ENCODE results near the gene CBFA2T3.
"Not testable (repeated sequence)": the region's sequence is repeated elsewhere in the genome, so short reads cannot be mapped to it uniquely, and the experiment has no call there.

Gene CBFA2T3

DNA sequence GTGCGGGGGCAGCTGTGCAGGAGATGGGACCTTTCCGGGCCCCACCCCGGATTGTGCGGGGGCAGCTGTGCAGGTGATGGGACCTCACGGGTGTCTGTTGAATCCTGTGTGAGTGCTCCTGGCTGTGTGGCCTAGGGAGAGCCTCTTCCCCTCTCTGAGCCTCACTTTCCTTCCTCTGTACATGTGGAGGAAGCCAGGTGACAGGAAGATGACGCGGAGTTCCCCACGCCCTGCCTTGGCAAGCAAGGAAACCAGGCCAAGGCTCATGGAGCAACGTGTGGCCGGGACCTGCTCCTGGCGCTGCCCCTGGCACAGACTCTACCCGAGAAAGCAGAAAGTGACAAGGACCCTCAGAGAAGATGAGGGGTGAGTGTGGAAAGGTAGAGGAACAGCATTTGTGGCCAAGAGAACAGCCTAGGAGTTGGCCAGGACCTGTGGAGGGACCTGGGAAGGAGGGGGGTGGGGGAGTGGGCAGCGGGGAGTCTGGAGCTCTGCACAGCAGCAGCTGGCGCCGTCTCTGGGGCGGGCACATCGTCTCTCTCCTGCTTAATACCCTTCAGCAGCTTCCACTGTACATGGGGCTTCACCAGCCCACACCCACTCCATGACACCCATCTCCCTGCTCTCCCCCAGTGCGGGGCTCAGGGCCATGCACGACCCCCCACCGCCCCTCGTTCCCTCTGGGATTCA lies 72.2 kb downstream of the CBFA2T3 start:
- no peak for DNase-seq

DNA sequence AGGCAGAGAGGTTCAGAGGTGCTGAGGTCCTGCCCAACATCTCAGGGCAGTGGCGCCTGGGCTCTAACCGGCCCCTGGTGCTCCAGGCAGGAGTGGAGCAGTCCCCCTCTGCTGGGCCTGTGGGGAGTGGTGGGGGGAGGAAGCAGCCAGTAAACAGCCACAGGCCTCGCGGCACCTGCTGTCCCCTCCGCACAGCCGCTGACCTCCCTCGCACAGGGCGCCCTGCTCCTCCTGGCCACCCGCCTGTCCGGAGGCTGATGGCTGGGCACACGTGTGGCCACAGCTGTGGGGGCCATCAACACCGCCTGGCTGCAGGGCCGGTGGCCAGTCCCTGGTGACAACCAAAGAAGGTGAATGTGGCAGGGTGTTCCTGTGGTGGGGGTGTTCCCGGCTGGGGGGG lies 73.7 kb downstream of the CBFA2T3 start:
- no peak for DNase-seq

GRCh38 chr16:88902744-88903143 lies 74.3 kb downstream of the CBFA2T3 start:
- no peak for DNase-seq

- DNase-seq, result no peak
Observed at GRCh38 chr16:88901718-88902337, 75.2 kb downstream of the CBFA2T3 start.

DNA sequence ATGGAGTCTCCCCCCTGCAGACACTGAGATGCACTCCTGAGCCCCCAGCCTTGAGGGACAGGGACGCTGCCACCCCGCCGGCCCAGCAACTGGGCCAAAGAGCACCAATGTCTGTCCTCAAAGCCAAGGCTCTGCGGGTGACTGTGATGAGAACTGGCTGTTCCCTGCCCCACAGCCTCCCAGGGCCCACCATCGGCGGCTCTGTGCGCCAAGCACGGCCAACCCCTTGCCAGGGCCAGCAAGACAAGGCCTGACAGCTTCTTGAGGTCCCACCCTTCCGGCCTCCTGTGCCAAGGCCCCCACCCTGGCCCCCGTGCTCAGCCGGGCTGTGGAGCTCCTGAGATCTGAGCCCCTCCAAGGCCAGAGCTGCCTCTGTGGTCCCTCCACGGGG lies 76.3 kb downstream of the CBFA2T3 start:
- DNase-seq, result no peak

- no peak for DNase-seq
Observed at GRCh38 chr16:88899901-88900661, 76.9 kb downstream of the CBFA2T3 start.

DNA sequence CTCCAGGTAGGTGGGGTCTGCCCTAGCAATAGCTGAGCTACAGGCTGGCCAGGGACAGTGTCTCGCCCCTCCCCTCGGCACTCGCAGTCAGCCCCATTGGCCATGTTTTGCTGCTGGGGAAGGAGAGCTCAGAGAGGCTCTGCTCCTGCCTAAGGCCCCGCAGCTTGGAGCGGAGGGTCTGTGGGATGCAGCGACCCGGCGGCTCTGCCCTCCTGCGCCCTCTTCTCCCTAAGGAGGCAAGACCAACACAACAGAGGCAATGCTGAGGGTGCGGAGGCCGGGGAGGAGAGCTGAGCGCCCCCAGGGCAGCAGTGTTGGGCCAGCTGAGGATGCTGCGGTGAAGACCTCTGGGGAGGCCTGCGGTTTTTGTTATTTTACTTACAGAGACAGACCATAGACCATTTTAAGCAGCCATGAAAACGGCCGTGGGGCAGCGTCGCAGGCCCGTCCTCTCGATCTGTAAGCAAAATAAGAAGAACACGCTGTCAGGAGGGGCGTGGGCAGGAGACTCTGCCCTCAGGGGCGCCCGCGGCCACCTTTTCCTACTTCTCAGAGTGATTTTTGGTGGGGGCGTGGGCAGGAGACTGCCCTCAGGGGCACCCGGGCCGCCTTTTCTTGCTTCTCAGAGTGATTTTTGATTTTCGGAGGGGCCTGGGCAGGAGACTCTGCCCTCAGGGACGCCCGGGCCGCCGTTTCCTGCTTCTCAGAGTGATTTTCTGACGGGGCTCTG lies 79.1 kb downstream of the CBFA2T3 start:
- no peak for DNase-seq

DNA sequence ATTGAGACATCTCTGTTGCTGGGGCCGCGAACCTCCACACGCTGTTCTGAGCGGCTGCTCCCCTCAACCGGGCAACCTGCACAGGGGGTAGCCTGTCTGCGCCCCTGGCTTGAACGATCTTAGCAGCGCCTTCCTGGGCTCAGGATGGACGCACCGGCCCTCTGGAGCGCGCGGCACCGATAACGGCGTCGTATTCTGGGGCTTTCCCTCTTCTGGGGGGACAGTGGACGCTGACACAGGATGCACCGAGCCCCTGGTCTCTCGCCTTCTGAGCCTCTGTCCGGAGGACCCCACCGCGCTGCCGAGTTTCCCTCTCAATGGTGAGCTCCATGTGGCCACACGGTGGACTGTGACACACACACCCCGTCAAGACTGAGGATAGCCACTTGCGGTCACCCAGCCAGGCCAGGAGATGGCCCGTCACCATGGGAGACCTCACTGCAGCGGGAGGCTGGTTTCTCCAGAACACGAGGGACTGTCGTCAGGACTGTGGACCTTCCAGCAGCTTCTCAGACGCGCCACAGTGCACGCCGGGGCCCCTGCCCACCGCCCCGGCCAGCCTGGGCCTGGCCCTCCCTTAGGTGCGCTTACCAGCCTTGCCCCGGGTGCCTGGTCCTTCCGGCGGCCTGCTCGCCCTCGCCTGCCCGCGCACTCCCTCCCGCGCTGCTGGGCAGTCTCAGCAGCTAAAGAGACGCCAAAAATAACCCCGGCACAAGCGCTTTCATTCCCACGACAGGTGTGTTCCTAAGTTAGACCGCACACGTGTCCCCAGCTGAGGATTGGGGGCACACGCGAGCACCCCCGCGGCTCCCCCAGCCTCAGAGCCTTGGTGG lies 80.6 kb downstream of the CBFA2T3 start:
- DNase-seq, result no peak

- DNase-seq, result no peak
Observed at GRCh38 chr16:88895335-88895734, 81.7 kb downstream of the CBFA2T3 start.

DNA sequence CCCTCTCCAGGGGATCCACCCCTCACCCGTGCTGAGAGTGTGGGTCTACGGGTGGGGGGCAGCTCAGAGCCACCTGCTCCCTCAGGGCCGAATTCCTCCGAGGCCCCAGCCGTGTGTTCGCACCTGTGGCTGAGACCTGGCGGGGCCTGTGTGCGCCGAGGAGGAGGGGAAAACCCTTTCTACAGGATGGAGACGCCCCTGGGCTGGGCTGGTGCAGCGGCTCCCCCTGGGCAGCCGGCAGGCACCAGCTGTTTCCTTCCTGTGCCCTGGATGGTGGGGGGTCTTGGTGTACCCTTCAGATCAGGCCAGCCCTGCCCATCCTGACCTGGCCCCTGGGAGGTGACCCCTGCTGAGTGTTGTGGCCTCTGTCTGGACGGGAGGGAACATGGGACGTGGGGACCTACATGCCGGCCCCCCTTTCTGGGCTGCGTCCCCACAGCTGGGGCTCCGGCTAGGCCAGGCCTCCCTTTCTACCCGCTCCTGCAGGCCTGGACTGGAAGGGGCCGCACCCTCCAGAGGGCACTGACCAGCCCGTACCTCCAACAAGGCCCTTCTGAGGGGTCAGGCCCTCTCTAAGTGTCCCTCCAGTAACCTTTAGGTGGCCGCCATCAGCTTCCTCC lies 82.2 kb downstream of the CBFA2T3 start:
- DNase-seq, result no peak

- DNase-seq, result not testable (repeated sequence)
Observed at GRCh38 chr16:88894266-88894665, 82.7 kb downstream of the CBFA2T3 start.

- no peak for DNase-seq
Observed at GRCh38 chr16:88893127-88893968, 83.7 kb downstream of the CBFA2T3 start.

GRCh38 chr16:88892065-88892464 lies 84.9 kb downstream of the CBFA2T3 start:
- no peak for DNase-seq

DNA sequence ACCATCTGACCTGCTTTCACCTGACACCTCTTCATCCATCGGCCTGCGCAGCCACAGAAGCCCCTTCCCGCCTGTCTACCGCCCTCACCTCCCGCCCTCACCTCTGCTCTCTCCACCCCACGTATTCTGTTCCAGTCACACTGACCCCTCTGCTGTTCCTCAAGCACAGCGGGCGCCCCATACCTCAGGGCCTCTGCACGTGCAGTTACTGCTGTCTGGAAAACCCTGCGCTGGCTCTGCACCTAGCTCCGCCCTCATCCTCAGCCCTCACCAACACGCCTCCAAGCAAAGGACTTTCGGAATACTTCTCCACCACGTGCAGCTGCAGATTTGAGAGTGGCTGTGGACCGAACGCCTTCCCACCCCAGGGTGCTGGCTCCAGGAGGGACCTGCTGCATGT lies 85.9 kb downstream of the CBFA2T3 start:
- DNase-seq, result no peak

- not testable (repeated sequence) for DNase-seq
Observed at GRCh38 chr16:88889702-88890352, 87.2 kb downstream of the CBFA2T3 start.

- no peak for DNase-seq
Observed at GRCh38 chr16:88888461-88889387, 88.3 kb downstream of the CBFA2T3 start.

DNA sequence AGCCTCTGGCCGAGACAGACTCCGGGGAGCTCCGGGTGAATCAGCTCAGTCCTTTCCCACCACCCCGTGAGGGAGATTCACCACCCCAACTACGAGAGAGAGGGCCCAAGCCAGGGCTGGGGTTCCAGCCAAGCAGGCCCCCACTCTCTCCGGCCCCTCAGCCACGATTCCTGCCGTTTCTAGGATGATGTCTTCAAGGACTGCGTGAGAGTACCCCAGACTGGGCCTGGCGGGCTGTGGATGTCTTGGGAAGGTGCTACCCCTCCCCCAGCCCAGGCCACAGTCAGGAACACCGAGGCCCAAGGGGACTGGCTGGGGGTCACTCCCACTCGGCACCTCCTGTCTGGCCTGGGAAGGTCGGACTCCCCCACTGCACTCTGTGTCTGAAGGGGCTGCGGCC lies 89.0 kb downstream of the CBFA2T3 start:
- DNase-seq, result no peak

DNA sequence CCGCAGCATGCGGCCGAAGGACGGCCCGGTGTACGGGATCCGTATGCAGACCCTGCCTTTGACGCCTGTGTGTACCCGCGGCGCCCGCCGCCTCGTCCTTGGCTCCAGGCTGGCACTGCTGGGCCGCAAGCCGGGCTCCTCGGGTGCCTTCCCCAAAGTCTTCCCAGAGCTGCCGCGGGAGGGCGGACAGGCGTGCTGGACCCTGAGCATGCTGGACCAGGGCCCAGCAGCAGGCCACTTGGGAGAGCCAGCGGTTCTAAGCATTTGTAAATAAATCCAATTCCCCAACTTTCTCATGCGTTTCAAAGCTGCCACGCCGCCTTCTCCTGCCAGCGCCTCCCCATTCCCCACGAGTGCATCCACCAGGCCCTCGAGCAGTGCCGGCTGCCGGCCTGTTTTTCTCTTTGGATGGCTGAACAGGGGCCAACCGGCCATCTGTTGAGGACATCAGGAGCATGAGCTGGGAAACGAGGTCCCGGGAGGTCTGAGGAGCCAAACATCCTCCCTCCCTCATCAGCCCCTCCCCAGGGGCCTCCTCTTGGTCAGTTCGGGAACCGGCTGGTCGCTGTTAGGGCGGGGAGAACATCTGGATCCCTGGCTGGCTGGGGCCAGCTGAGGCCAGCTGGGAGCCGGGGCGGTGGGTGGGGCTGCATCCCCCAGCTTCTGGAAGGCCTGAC lies 90.0 kb downstream of the CBFA2T3 start:
- DNase-seq, result no peak

- no peak for DNase-seq
Observed at GRCh38 chr16:88886420-88886844, 90.6 kb downstream of the CBFA2T3 start.
